HG03460 (cell line): Measurements from ENCODE around the gene CARHSP1.
"Not testable (repeated sequence)": the region's sequence is repeated elsewhere in the genome, so short reads cannot be mapped to it uniquely, and the experiment has no call there.

Experiments
- ATAC-seq: cut with Tn5 transposase; IDR thresholded peaks from one replicate; pipeline ENCODE4 v1.9.1; 2021; ENCODE audit not compliant: unreplicated experiment

Gene CARHSP1

DNA sequence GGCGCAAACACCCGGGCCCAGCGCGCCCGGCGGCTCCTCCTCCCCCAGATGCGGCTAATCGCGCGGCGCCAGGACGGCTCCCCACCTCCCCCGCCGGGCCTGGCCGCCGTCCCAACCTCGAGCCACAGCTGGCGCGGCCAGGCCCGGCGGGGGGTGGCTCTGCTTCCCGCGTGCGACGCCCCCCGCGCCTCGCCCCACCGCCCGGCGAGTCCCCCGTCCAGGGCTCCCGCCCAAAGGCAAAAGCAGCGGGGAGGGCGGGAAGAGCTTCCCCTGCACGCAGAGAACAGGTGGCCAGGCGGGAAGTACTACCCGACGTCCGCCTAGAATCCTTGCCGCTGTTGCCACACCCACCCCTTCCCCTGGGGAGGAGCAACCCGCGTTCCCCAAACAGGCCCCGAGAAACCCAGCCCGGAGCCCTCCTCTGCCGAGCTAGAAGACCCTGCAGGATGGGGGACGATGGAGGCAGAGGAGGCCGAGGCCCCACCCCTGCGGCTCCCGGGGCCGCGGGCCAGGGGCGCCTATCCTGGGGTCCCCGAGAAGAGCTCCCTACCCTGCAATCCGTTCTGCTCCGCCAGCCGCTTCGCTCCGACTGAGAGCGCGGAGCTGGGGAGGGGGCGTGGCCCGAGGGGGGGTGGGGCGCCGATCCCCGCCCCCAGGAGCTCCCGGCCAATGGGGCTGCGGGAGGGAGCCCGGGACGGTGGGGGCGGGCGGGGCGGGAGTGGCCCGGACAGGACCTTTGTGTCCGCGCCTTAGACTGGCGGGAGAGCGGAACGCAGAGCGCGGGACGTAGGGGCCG is at the start of gene CARHSP1:
CARHSP1 (minus strand) TSS at position 591 of the 796 bp plus-strand sequence. CDS start 9,678 bp downstream, outside the sequence.
- ATAC-seq = peak; percentile 57

DNA sequence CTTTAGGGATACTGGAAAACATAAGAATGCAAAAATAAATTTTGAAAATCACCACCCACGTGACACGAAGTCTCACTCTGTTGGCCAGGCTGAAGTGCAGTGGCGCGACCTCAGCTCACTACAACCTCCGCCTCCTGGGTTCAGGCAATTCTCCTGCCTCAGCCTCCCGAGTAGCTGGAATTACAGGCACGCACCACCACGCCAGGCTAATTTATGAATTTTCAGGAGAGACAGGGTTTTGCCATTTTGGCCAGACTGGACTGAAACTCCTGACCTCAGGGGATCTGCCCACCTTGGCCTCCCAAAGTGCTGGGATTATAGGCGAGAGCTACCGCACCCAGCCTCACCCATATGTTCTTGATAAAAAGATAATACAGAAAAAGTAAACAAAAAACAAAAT is 48.5 kb upstream of the CARHSP1 start:
- not testable (repeated sequence) for ATAC-seq

DNA sequence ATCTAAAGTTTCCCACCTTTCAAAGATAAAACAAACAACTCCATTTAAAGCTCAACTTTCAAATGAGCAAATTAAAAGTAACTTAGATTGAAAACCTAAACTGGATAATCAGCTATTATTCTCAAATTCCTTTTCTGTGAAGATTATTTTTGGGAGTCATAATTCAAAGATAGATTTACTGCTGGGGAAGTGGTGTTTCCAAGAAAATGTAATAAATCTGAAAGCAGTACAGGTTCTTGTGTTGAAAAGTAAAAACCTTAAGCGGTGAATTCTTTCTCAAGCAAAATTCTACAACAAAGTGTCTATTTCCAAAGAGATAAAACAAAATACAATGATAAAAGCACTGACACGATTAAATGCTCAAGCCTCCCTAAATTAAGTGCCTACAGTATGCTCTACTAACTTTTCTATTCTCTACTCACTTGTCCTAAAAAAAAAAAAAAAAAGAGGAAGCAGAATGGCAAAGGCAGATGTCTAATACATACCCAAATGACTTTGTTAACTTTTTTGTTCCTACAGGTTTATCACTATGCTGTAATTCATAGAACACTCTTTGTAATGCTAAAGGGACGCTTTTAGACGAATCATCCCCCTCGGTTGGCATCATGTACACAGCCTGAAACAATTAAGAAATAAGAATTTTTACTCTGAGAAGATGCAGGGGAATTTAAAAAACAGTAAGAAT is 47.9 kb upstream of the CARHSP1 start:
- ATAC-seq = no peak

DNA sequence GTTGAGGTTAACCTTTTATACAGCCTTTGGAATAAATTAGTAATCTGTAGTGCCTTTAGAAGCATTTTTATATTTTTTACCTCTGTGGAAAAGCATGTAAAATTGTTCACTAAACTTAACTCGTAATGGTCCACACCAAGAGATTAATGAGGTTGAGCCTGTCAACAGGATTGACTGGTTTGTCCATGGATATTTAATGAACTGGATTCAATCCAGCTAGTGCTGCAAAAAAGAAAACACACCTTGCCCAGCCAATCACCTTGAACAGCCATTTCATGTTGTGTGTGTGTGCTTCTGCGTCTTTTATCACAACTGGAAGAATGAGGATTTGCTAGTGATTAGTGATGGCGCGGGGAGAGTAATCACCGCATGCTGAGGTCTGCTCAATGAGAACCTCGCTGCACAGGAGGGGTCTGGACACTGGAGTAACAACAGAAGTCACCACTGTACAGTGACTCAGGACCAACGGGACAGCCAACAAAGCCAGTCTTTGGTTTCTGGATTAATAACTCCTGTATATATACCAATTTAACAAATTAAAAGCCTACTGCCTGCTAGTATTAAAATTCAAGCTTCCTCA is 47.0 kb upstream of the CARHSP1 start:
- ATAC-seq = no peak

DNA sequence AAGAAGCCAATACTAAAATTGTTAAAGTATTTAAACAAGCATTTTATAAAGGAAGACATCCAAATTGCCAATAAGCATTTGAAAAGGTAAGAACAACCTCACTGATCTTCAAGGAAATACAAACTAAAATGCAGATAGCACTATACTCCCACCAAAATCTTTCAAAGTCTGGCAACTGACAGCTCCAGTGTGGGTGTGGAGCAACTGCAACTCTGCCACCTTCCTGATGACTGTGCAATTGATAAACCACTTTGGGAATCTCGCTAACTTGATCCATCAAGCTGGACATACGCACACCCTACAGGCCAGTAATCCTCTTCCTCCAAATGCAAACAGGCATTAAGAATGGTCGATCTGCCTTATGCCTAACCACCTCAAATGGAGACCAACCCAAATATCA is 45.3 kb upstream of the CARHSP1 start:
- no peak for ATAC-seq

DNA sequence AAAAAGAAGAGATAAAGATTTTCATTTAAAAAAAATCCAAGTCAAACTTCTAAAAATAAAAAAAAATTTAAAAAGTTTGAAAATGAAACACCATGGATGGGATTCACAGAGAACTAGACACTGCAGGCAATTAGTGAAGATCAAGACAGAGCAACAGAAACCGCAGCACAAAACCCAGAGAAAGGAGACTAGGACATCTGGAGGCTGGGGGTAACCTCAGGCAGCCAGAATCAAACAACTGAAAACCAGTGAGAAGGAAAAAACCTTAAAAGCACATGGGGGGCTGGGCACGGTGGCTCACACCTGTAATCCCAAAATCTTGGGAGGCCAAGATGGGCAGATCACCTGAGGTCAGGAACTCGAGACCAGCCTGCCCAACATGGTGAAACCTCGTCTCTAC is 44.0 kb upstream of the CARHSP1 start:
- ATAC-seq = no peak

DNA sequence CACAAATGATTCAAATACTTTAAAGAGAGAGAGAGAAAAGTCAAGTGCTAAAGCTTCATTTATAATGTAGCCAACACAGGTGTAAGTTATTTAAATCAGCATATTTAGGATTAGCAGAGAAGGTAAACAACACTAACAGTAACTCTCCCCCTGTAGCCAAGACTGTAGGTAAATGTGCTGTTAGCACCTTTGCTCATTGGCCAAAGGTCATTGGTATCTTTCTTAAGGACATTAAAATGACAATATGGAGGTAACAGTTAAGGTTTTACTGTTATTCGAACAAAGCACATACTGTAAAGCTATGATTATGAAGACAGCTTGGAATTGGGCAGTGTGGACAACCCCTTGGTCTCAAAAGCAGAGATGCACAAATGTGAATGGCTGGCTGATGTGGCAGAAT is 42.0 kb upstream of the CARHSP1 start:
- no peak for ATAC-seq

DNA sequence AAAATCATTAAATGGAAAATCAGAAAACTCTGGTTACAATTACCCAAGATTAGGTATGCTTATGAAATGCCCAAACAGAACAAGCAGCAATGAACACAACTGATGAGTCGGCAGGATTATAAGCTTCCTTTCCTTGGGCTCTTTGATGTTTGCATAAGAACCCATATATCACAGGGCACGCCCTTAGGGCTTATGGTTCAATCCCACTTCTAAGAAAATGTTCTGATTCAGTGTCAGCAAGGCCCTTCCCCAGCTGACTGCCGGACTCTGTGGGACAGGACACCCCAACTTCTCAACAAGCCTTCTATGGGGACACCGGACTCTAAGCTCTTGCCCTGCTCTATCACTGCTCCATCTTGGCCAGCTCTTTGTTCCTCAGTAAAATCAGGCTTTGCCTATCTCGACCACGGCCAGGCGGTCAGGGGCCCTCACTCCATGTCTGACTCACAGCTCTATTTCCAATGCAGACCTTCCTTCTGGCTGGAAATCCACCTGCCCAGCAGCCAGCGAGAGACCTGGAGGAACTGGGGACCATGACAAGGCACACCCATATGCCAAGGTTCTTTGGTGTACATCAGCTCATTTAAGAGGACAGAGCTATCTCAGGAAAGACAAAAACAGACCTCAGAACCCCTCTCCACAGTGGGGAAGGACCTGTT is 40.1 kb upstream of the CARHSP1 start:
- ATAC-seq = no peak

DNA sequence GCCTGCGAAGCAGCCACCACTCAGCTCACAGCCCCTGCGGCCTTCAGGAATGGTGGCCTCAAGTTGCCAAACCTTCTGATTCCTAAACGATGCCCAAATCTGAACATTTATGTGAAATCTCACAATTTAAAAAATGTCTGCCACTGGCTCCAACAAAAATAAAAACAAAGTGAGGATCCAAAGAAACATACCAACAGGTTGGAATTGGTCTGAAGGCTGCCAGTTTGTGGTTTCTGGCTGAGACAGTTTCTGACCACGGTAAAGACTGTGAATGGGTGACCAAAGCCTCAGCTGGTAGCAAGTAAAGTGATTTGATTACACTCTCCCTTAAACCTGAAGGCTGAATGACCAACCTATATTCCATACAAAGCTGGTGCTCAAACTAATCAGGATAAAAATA is 38.3 kb upstream of the CARHSP1 start:
- no peak for ATAC-seq

DNA sequence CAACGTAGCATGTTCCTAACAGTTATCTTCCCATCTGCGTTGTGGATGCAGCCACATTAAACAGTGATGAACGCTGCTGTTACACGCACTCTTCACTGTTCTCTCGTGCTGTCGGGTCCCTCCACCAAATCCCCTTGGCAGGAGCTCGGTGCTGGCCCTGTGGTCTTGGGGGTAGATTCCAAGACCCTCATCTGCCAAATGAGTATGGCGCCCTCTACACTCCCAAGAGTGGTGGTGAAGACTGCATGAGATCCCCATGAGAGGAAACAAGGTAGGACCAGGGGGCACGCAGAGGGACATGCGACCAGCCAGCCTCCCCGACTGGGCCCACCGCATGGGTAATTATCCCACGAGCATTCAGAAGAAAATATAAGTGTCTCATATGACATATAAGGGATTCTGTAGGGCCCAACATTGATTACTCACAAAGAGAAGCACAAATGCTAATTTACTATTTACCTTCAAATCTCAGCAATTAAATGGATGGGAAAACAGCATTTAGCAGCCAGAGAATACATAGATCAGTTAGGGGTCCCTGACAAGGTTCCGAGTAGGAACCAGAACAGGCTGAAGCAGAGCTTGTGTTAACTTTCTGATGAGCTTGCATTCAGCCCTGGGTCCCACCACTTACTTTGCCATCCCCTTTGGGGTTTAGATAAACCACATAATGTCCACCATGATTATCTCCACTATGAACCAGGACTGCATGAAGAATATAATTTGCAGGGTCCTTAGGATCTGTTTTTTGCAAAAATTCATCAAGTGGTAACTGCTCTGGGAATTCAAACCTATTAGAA is 37.2 kb upstream of the CARHSP1 start:
- ATAC-seq = no peak

DNA sequence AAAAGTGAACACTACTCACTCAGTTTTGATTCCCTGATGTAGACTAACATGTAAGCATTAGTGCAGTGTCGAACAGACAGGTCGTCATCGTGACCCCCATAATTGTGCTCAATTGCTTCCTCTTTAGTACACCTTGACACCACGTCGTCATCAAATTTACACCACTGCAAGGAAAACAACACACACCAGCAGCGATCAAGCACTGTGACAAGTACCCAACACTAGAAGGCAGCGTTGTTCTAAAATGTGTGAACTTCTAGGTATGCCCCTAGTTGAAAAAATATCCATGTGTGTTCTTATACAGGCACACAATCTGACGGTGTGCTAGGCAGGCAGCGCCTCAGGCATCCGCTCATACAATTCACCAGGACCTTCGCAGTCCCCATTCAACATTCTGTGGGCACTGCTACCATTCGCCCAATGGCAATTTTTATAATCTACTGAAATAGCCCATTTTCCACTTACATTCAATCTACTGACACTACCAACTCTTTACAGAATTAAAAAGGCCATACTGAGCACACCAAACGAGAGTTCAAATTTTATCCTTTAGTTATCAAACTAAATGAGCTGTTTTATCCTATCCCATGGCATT is 36.5 kb upstream of the CARHSP1 start:
- no peak for ATAC-seq

DNA sequence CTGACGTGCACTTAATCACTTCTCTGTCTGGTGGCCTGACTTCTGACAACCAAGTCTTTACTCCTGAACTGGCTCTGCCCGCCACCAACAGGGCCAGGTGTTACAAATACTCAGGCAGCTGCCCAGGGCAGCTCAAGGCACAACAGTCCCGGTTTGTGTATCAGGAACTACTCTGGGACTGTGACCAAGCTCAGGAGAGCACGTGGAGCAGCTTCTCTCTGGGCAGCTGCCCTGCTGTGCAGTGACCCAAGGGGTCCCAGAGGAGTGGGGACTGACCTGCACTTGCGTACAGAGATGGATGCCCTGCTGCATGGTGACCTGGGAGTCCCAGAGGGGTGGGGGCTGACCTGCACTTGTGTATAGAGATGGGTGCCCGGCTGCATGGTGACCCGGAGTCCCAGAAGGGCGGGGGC is 35.2 kb upstream of the CARHSP1 start:
- ATAC-seq = no peak

DNA sequence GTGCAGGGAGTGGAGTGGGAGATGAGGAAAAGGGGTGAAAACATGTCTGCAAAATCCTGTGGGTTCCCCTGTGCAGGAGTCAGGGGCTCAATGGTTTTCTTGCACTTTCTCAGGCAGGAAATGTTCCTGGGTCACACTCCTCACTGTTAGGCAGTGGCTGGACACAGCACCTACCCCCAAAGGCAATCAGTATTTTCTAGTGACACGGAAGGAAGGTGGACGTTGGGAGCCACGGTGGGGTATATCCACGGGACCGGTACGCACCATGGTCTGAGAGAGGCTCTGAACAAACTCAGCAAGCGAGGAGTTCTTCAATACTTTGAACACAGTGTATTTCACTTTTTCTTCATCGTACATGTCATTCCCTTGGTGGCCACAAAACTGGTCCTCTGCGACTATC is 34.2 kb upstream of the CARHSP1 start:
- ATAC-seq = no peak

DNA sequence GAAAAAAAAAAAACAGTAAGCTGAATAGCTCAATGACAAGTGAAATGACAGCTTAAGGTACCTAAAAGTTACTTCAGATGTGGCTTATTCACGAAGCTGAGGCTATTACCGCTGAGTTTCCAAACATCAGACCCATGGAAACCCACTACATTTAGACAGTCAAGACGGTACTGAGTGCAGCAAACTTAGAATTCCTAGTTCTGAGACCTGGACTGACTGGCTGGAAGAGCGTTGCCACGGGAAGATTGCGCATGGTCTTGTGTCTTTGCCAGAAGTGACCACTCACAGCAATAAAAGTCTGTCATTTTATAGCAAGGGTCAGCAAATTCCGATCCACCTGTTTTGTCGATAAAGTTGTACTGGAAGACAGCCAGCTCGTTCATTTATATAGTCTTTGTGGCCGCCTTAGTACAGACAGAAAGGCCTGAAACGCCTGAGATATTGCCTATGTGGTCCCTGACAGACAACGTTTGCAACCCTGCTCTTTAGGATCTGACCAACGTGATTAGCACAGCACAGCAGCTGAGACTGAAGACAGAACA is 32.6 kb upstream of the CARHSP1 start:
- no peak for ATAC-seq

DNA sequence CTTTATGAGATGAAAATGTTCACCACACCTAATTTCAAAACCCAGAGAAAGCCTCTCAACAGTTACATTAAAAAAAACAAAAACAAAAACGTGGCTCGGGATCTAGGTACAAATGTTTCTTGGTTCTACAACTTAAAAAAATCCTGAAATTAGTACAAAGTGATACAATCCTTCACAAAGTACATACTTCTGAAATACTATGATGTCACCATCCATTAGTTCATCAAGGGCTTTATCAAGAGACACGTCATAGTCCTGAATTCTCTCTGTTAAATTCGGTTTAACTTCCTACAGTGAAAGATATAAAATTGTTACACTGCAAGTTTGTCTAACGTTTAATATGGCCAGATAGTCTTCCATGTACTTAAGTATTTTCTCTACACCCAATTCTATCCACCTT is 31.5 kb upstream of the CARHSP1 start:
- no peak for ATAC-seq

DNA sequence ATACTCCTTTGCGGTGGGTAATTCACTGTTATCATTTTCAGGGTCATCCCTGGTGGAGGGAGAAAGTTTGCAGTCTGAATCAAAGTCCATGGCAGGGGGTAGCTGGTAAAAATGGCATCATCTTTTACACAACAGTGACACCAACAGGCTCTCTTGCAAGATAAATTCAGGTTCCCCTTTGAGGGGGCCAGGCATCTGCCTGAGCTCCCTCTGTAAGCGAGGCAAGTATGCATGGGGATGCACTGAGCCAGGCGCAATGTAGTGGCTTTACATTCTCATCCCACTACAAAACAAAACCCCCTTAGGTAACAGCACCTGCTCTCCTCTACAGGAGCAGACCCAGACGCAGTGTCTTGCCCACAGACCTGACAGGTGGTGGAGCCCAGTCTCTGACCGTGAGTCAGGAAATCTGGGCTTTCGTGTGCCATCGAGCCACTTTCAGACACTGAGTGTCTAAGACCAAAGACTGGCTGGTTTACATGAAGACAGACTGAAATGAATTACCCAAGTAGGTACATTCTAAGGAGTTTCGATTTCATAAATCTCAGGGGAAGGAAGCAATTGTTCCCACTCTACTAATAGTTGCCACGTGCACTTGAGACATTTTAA is 31.0 kb upstream of the CARHSP1 start:
- no peak for ATAC-seq

DNA sequence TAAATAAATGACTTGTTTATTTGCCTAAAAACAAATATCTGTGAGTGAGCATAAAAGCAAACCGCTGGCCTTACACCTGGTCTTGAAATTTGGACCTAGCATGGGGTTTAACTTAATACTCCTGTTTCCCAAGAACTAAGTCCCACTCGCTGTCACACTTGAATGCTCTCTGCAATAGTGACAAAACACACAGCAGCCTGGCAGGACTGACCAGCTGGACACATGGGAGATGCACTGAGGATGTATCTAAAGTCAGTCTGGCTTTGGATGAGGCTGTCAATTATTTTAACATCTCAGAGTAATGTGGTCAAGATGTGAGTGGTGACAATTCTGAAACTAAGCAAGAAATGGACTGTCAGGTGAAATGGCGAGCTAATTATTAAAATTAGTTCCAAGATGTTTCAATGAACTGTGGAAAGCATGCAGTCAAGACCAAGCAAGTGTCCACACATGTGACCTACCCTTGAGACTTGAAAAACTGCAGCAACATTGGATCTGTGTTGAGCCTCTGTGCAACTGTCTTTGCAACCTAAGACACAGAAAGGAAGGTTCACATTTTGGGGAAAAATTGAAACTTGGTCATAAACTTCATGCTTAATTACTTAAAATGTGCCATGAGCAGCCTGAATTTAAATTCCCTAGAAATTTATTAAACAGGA is 30.0 kb upstream of the CARHSP1 start:
- no peak for ATAC-seq

DNA sequence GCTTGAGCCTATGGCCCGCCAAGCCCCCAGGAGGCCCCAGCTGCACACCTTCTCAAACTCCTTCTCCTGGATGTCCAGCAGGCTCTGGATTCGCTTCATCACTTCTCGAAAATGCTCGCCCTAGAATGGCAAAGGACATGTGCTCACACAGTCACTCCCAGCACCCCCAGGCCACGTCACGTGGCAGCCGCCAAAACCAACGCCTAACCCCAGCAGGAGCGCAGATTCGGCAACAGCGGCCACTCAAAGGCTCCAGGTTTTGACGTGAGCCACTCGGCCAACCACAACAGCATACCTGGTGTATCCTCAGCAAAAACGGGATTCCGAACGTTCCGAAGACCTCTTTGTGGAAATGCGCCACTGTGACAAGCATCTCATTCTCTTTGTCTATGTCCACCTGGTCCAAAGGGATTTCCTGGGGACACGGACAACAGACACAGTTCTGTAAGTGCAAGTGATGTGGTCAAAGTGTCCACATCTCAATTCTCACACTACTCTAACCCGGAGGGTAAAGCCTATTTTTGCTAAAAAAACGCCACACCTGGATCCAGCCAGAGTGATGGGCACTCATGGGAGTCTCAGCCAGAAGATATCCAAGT is 26.0 kb upstream of the CARHSP1 start:
- ATAC-seq = no peak
